Nephron progenitor cell (in vitro differentiated cells): ENCODE results near the gene TM9SF1.

Experiments
- DNase-seq: peaks from one replicate; pipeline ENCODE4 v3.0.0; 2021
- H3K27ac Mint-ChIP-seq: 2 replicates; pipeline ENCODE4 v1.8.0; 2021; ENCODE audit warnings: mild to moderate bottlenecking, moderate library complexity, mixed read lengths
- H3K27me3 Mint-ChIP-seq: 2 replicates; pipeline ENCODE4 v1.8.0; 2021; ENCODE audit warnings: mild to moderate bottlenecking, low read depth, mixed read lengths; ENCODE audit not compliant: poor library complexity
- H3K36me3 Mint-ChIP-seq: 2 replicates; pipeline ENCODE4 v1.8.0; 2021; ENCODE audit warnings: low read depth, mixed read lengths
- H3K4me1 Mint-ChIP-seq: 2 replicates; pipeline ENCODE4 v1.8.0; 2021; ENCODE audit warnings: mixed read lengths
- H3K4me3 Mint-ChIP-seq: 2 replicates; pipeline ENCODE4 v1.8.0; 2021; ENCODE audit warnings: mild to moderate bottlenecking, moderate library complexity, mixed read lengths
- H3K9me3 Mint-ChIP-seq: 2 replicates; pipeline ENCODE4 v1.8.0; 2021; ENCODE audit warnings: mild to moderate bottlenecking, moderate library complexity, mixed read lengths
- TF ChIP-seq, protein P1 (sequence below): fragments of 200-600 bp; sonication (generic); IDR thresholded peaks from 2 replicates; pipeline ENCODE4 v1.5.0; 2021; ENCODE audit warnings: antibody characterized with exemption

The TM9SF1 gene

DNA sequence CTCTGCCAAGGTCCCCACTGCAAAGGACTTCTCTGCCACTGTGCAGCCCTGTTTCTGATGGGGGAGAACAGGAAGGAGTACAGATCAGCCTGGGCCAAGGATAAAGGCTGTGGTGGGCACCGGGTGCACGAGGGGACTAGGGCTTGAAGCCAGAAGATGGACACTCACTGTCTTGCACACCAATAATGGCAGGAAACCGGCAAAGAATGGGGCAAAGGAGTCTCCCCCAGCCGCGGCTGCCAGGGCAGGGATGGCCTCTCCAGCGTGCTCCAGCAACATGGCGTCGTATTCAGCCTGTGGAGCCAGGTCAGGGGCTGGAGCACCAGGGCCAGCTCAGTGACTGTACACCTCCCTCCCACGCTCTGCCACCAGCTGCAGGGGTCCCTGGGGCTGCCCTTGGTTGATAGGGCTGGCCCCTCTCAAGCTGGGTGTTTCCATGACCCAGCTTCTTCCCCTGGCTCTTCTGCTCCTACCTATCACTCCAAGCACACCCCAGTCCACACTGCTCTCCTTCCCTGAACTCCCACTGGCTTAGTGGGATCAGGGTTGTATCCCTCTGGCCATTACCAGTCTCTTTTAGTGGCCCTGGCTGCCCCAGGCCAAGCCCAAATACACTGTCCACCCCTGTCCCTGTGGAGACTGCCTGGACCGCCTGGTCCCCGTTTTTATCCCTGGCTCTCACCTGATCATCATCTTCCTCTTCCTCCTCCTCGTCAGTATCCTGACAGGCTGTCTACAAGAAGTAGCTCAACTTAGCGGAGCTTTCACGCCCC lies 12.9 kb downstream of the TM9SF1 start:
- Mint-ChIP-seq H3K4me3 (no peak overlapping the region), H3K27ac (peak overlapping the region; percentile 97)

DNA sequence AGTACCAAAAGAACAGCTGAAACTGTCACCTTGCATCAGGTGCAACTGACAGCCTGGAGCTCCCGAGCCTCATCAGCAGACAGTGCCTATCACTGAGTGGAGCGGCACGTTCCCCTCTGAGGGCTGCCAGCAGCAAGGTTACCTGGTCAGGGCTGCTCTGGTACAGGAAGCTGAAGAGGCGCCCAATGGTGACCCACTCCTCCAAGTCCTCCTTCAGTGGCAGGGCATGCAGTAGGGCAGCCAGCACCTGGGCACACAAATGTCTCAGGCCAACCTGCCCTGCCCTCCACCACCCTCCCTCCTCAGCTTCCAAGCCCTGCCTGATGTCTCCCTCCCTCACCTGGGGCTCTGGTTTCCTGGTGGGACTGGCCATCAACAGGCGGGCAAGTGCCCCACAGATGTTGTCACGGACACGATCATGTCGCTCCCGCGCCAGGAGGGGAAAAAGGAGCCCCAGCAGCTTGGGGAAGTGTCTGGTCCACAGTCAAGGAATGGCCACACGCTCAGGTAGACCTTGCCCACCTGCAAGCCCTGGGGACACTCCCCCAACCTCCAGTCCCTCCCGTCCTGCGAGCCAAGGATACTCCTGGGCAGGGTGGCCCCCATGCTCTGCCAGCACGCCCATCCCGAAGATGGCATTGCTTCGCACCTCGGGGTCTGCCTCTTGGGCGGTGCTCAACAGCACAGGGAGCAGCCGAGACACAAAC lies 13.7 kb downstream of the TM9SF1 start:
- H3K4me3 Mint-ChIP-seq, result no peak overlapping the region
- TF ChIP-seq, protein P1, sequence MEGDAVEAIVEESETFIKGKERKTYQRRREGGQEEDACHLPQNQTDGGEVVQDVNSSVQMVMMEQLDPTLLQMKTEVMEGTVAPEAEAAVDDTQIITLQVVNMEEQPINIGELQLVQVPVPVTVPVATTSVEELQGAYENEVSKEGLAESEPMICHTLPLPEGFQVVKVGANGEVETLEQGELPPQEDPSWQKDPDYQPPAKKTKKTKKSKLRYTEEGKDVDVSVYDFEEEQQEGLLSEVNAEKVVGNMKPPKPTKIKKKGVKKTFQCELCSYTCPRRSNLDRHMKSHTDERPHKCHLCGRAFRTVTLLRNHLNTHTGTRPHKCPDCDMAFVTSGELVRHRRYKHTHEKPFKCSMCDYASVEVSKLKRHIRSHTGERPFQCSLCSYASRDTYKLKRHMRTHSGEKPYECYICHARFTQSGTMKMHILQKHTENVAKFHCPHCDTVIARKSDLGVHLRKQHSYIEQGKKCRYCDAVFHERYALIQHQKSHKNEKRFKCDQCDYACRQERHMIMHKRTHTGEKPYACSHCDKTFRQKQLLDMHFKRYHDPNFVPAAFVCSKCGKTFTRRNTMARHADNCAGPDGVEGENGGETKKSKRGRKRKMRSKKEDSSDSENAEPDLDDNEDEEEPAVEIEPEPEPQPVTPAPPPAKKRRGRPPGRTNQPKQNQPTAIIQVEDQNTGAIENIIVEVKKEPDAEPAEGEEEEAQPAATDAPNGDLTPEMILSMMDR, result no peak
- peak overlapping the region; percentile 97 for H3K27ac Mint-ChIP-seq

More for the DNA sequence above, 12.9 kb downstream of the TM9SF1 start:
- Mint-ChIP-seq H3K36me3 (peaks cover 22% of the 10 kb centered on the region), H3K9me3 (no peaks in the 10 kb centered on the region), H3K4me1 (peaks cover 13% of the 10 kb centered on the region), H3K27me3 (peaks cover 2% of the 10 kb centered on the region)
- DNase-seq, result no peak
- TF ChIP-seq, protein P1, result no peak

DNA sequence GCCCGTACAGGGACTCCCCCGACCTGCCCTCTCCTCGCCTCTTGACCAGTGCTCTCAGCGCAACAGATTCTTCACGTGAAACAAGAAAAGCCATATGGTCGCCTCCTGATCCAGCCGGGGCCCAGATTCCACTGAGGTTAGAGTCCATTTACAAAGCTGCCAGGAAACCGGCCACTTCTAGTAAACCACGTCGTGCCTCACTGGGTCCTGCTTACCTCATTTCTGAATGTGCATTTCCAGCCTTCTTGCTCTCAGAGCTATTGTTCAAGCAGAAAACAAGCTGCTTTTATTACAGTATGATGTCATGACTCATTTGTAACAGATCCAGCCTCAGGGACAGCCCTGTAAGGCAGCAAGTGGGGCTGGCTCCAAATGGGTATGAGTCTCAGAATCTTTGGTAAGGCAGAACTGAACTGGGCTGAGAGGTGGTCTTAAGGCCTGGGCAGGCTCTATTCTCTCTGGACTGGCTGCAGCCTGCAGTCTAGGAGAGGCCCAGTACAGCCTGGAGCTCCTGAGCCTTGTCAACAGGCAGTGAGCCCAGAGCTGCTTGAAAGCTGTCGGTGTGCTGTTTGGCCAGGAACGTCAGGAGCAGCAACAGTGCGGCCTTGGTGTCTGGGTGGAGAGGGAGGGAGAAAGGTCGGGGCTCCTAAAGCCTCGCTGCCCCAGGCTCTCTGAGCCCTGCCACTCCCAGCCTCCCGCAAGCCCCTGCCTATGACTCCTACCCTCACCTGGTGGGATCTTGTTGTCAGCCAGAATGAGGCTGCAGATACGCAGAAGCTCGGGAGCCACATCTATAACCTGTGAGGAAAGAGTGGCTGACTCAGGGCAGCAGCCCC lies 15.1 kb downstream of the TM9SF1 start:
- no peaks in the 10 kb centered on the region for H3K9me3 Mint-ChIP-seq
- no peak overlapping the region for H3K4me3 Mint-ChIP-seq

More for the DNA sequence above, 13.7 kb downstream of the TM9SF1 start:
- no peak for DNase-seq
- Mint-ChIP-seq H3K36me3 (peaks cover 27% of the 10 kb centered on the region), H3K4me1 (peaks cover 8% of the 10 kb centered on the region), H3K27me3 (peaks cover 2% of the 10 kb centered on the region), H3K9me3 (no peaks in the 10 kb centered on the region)

DNA sequence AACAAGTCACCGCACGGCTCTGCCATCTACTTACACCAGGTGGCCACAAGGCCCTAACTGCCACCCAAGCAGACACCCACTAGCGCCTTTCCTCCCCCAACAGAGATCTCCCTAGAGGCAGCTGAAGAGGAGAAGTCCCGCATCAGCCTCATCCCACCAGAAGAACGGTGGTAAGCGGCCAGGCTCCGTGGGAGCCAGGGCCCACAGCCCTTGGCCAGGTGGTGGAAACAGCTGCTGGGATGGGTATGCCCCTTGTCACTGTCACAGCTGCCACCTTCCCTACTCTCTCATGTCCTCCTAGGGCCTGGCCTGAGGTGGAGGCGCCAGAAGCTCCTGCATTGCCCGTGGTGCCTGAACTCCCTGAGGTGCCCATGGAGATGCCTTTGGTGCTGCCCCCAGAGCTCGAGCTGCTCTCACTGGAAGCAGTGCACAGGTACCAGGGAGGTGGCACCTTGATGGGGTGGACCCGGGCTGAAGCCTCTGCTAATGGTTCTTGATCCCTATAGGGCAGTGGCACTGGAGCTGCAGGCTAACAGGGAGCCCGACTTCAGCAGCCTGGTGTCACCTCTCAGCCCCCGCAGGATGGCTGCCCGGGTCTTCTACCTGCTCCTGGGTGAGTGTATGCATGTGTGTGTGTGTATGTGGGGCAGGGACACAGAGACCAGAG lies 15.8 kb downstream of the TM9SF1 start:
- no peaks in the 10 kb centered on the region for H3K9me3 Mint-ChIP-seq
- TF ChIP-seq, protein P1, result no peak
- H3K4me1 Mint-ChIP-seq, result peaks cover 16% of the 10 kb centered on the region
- H3K27ac Mint-ChIP-seq, result peak overlapping the region; percentile 93
- no peak for DNase-seq
- no peak overlapping the region for H3K4me3 Mint-ChIP-seq
- no peaks in the 10 kb centered on the region for H3K27me3 Mint-ChIP-seq
- peaks cover 29% of the 10 kb centered on the region for H3K36me3 Mint-ChIP-seq

More for the DNA sequence above, 15.1 kb downstream of the TM9SF1 start:
- no peak for DNase-seq
- Mint-ChIP-seq H3K4me1 (peaks cover 9% of the 10 kb centered on the region), H3K36me3 (peaks cover 22% of the 10 kb centered on the region), H3K27me3 (no peaks in the 10 kb centered on the region), H3K27ac (peak overlapping the region; percentile 93)
- TF ChIP-seq, protein P1, result no peak

DNA sequence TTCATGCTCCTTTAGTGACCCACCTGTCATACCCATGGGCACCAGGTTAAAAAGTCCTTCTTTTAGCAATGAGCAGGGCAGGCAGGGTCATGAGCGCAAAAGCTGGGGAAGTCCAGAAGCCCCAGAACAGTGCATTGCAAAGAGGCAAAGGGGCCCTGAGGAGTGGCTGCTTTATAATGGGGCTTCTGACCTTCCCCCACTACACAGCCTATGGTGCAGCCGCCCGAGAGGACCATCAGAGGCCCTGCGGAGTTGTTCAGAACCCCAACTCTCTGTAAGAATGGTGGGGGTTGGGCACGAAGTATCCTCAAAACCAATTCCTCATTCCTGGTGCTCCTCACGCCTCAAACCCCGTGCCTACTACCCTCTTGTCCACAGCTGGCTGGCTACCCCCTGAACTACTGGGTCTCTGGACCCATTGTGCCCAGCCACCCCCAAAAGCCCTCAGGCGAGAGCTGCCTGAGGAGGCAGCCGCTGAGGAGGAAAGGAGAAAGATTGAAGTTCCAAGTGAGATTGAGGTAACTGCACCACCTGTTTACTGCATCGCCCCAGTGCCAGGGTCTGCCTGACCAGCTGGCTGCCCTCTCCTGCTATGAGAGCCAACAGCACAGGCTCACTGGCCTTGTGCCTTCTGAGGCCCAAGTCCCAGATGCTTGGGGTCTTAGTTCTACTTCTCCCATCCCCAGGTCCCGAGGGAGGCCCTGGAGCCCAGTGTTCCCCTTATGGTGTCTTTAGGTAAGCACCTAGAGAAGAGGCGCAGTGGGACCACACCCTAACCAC lies 16.7 kb downstream of the TM9SF1 start:
- H3K36me3 Mint-ChIP-seq, result peaks cover 34% of the 10 kb centered on the region

More for the DNA sequence above, 16.7 kb downstream of the TM9SF1 start:
- TF ChIP-seq, protein P1, result no peak
- H3K27me3 Mint-ChIP-seq, result no peaks in the 10 kb centered on the region
- no peak for DNase-seq
- H3K4me3 Mint-ChIP-seq, result no peak overlapping the region
- no peaks in the 10 kb centered on the region for H3K9me3 Mint-ChIP-seq
- peak overlapping the region; percentile 75 for H3K27ac Mint-ChIP-seq
- peaks cover 21% of the 10 kb centered on the region for H3K4me1 Mint-ChIP-seq
